HL-60 (cell line): ENCODE data around the gene CIAO3.

ENCODE experiments used
- GABPA ChIP-seq: IDR thresholded peaks from 2 replicates; pipeline ENCODE4 v1.6.1; 2012; ENCODE audit warnings: low read depth
- POLR2AphosphoS5 ChIP-seq: IDR thresholded peaks from 2 replicates; pipeline ENCODE4 v1.6.1; 2012; ENCODE audit warnings: low read depth
- TF ChIP-seq, protein P1 (sequence below): IDR thresholded peaks from one replicate; pipeline ENCODE4 v1.5.1; 2011; ENCODE audit warnings: low read length, control low read depth, inconsistent platforms; ENCODE audit not compliant: insufficient read depth
- TF ChIP-seq, protein P2 (sequence below): IDR thresholded peaks from 2 replicates; pipeline ENCODE4 v1.6.1; 2012; ENCODE audit warnings: low read depth; ENCODE audit not compliant: insufficient replicate concordance

DNA sequence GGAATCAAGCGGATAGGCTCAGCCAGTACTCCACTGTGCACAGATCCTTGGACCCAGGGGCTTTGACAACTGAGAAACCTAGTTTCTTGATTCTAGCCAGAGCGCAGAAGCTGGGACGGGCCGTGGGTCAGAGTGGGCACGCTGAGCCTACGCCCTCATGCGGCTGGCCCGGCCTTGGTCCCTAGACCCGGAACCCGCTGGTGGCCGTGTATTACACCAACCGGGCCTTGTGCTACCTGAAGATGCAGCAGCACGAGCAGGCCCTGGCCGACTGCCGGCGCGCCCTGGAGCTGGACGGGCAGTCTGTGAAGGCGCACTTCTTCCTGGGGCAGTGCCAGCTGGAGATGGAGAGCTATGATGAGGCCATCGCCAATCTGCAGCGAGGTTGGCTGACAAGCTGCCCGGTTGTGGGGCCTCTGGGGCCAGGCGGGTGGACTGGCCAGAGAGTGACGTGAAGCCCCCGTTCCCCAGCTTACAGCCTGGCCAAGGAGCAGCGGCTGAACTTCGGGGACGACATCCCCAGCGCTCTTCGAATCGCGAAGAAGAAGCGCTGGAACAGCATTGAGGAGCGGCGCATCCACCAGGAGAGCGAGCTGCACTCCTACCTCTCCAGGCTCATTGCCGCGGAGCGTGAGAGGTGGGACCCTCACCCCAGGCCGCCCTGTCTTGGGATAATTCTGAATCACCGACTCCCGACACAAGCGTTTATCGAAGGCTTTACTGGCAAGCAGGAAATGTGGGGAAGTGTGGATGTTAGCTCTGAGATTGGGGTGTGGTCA lies 59.6 kb downstream of the CIAO3 start:
- TF ChIP-seq, protein P1, sequence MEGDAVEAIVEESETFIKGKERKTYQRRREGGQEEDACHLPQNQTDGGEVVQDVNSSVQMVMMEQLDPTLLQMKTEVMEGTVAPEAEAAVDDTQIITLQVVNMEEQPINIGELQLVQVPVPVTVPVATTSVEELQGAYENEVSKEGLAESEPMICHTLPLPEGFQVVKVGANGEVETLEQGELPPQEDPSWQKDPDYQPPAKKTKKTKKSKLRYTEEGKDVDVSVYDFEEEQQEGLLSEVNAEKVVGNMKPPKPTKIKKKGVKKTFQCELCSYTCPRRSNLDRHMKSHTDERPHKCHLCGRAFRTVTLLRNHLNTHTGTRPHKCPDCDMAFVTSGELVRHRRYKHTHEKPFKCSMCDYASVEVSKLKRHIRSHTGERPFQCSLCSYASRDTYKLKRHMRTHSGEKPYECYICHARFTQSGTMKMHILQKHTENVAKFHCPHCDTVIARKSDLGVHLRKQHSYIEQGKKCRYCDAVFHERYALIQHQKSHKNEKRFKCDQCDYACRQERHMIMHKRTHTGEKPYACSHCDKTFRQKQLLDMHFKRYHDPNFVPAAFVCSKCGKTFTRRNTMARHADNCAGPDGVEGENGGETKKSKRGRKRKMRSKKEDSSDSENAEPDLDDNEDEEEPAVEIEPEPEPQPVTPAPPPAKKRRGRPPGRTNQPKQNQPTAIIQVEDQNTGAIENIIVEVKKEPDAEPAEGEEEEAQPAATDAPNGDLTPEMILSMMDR: peak; percentile 13
- TF ChIP-seq GABPA: no peak
- TF ChIP-seq POLR2AphosphoS5: peak; percentile 36; the same call in 1 of the 2 replicates
- TF ChIP-seq, protein P2, sequence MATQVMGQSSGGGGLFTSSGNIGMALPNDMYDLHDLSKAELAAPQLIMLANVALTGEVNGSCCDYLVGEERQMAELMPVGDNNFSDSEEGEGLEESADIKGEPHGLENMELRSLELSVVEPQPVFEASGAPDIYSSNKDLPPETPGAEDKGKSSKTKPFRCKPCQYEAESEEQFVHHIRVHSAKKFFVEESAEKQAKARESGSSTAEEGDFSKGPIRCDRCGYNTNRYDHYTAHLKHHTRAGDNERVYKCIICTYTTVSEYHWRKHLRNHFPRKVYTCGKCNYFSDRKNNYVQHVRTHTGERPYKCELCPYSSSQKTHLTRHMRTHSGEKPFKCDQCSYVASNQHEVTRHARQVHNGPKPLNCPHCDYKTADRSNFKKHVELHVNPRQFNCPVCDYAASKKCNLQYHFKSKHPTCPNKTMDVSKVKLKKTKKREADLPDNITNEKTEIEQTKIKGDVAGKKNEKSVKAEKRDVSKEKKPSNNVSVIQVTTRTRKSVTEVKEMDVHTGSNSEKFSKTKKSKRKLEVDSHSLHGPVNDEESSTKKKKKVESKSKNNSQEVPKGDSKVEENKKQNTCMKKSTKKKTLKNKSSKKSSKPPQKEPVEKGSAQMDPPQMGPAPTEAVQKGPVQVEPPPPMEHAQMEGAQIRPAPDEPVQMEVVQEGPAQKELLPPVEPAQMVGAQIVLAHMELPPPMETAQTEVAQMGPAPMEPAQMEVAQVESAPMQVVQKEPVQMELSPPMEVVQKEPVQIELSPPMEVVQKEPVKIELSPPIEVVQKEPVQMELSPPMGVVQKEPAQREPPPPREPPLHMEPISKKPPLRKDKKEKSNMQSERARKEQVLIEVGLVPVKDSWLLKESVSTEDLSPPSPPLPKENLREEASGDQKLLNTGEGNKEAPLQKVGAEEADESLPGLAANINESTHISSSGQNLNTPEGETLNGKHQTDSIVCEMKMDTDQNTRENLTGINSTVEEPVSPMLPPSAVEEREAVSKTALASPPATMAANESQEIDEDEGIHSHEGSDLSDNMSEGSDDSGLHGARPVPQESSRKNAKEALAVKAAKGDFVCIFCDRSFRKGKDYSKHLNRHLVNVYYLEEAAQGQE: no peak
